GM18873 (cell line): ENCODE measurements around the gene BNC2.
"Not testable (repeated sequence)": the region's sequence is repeated elsewhere in the genome, so short reads cannot be mapped to it uniquely, and the experiment has no call there.

Experiments used
- ATAC-seq: cut with Tn5 transposase; IDR thresholded peaks from one replicate; pipeline ENCODE4 v1.9.1; 2021; ENCODE audit warnings: mild to moderate bottlenecking, moderate library complexity, moderate number of reproducible peaks; ENCODE audit not compliant: unreplicated experiment, low FRiP score

The BNC2 gene

GRCh38 chr9:16475996-16476395 is 394.5 kb downstream of the BNC2 start:
- ATAC-seq, result no peak

GRCh38 chr9:16475257-16475656 is 395.2 kb downstream of the BNC2 start:
- no peak for ATAC-seq

- ATAC-seq, result no peak
Observed at GRCh38 chr9:16469184-16469583, 401.3 kb downstream of the BNC2 start.

GRCh38 chr9:16461851-16462250 is 408.6 kb downstream of the BNC2 start:
- no peak for ATAC-seq

- ATAC-seq, result no peak
Observed at GRCh38 chr9:16461137-16461840, 409.2 kb downstream of the BNC2 start.

GRCh38 chr9:16460696-16461095 is 409.8 kb downstream of the BNC2 start:
- ATAC-seq, result no peak

GRCh38 chr9:16459421-16460148 is 410.9 kb downstream of the BNC2 start:
- ATAC-seq, result no peak

GRCh38 chr9:16458696-16459420 is 411.6 kb downstream of the BNC2 start:
- no peak for ATAC-seq

GRCh38 chr9:16455842-16456241 is 414.6 kb downstream of the BNC2 start:
- no peak for ATAC-seq

- ATAC-seq, result no peak
Observed at GRCh38 chr9:16453390-16453789, 417.1 kb downstream of the BNC2 start.

- no peak for ATAC-seq
Observed at GRCh38 chr9:16450578-16450977, 419.9 kb downstream of the BNC2 start.

- no peak for ATAC-seq
Observed at GRCh38 chr9:16450043-16450442, 420.4 kb downstream of the BNC2 start.

- ATAC-seq, result no peak
Observed at GRCh38 chr9:16449076-16449730, 421.3 kb downstream of the BNC2 start.

- ATAC-seq, result no peak
Observed at GRCh38 chr9:16447946-16448345, 422.5 kb downstream of the BNC2 start.

- no peak for ATAC-seq
Observed at GRCh38 chr9:16446636-16447035, 423.8 kb downstream of the BNC2 start.

GRCh38 chr9:16445141-16445920 is 425.1 kb downstream of the BNC2 start:
- ATAC-seq, result no peak

- ATAC-seq, result no peak
Observed at GRCh38 chr9:16442622-16443021, 427.8 kb downstream of the BNC2 start.

- ATAC-seq, result no peak
Observed at GRCh38 chr9:16441791-16442190, 428.7 kb downstream of the BNC2 start.

GRCh38 chr9:16438831-16439230 is 431.6 kb downstream of the BNC2 start:
- ATAC-seq, result not testable (repeated sequence)

GRCh38 chr9:16436545-16436944 is 433.9 kb downstream of the BNC2 start:
- no peak for ATAC-seq
